ENCODE results near the gene APOBEC3A.

Gene APOBEC3A

DNA sequence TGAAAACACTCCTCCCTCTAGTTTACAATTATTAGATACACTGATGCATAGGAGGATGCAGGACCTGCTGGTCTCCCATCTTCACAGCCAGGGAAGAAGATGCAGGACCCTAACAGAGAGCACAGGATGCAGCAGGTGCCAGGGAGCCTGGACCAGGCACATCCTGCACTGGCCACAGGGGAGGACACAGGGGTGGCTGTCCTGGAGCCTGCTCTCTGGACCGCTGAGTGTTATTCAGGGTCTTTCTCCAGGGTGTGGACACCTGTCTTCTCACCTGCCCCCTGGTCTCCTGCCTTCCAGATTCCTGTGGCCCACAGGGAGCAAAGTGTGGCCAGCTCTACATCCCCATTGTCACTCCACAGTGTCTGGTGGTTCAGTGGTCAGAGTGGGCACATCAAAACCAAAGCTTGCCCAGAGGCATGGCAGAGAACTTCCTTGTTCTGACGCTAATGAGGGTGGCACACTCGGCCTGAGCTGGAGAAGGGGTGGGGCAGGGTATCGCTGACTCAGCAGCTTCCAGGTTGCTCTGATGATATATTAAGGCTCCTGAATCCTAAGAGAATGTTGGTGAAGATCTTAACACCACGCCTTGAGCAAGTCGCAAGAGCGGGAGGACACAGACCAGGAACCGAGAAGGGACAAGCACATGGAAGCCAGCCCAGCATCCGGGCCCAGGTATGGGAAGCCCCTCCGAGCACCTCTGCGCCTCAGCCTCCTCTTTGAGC, at the start of gene APOBEC3A:
TSS of gene APOBEC3A (plus strand) at position 564 of the 725 bp plus-strand sequence. CDS start at position 647, 83 bp downstream.
- peaks cover 25% of the 10 kb centered on the region for H3K4me1 Mint-ChIP-seq

DNA sequence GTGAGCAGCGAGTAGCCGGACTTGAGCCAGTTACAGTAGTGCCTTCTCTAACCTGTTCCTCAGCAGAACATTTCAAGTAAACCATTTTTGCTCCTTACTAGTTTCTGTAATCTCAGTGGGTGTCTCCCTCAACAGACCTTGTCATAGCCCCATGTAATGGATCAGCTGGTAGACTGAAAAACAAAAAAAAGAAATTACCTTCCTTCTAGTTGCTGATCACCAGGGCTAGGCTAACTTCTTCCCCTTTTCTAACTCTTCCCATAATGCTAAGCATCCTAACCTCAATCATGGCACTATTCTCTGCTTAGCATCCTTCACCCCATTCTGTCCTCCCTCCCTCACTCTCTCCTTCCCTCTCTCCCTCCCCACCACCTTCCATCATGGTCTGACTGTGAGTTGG, 49.6 kb upstream of the APOBEC3A start:
- no peak for DNase-seq
- no peaks in the 10 kb centered on the region for H3K36me3 Mint-ChIP-seq (ENCODE audit: low read depth)
- peaks cover 45% of the 10 kb centered on the region for H3K27me3 Mint-ChIP-seq
- no peak overlapping the region for H3K4me3 Mint-ChIP-seq
- peaks cover 10% of the 10 kb centered on the region for H3K9me3 Mint-ChIP-seq
- no peak for ATAC-seq
- H3K27ac Mint-ChIP-seq: no peak overlapping the region
- no peaks in the 10 kb centered on the region for H3K4me1 Mint-ChIP-seq

More for the DNA sequence above, at the start of gene APOBEC3A:
- Mint-ChIP-seq H3K27ac (no peak within 1 kb of the TSS), H3K4me3 (no peak within 1 kb of the TSS), H3K9me3 (no peaks in the 10 kb centered on the region), H3K27me3 (no peaks in the 10 kb centered on the region), H3K36me3 (ENCODE audit: low read depth) (no peaks in the 10 kb centered on the region)
- no peak for DNase-seq
- ATAC-seq: no peak

DNA sequence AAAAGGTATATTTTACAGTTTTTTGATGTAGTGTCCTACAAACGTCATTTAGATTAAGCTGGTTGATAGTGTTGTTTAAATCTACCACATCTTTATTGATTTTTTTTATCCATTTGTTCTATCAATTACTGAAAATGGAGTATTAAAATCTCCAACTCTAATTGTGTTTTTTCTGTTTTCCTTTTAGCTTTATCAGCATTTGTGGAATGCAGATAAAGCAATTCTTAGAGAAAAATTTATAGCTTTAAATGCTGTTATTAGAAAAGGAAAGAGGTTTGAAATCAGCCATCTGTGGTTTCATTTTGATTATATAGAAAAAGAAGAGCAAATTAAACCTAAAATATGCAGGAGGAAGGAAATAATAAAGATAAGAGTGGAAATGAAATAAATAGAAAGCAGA, 46.0 kb upstream of the APOBEC3A start:
- H3K27me3 Mint-ChIP-seq: peaks cover 40% of the 10 kb centered on the region
- no peaks in the 10 kb centered on the region for H3K36me3 Mint-ChIP-seq (ENCODE audit: low read depth)
- no peak for DNase-seq
- no peaks in the 10 kb centered on the region for H3K4me1 Mint-ChIP-seq
- no peak overlapping the region for H3K4me3 Mint-ChIP-seq
- no peaks in the 10 kb centered on the region for H3K9me3 Mint-ChIP-seq
- no peak overlapping the region for H3K27ac Mint-ChIP-seq
- no peak for ATAC-seq

DNA sequence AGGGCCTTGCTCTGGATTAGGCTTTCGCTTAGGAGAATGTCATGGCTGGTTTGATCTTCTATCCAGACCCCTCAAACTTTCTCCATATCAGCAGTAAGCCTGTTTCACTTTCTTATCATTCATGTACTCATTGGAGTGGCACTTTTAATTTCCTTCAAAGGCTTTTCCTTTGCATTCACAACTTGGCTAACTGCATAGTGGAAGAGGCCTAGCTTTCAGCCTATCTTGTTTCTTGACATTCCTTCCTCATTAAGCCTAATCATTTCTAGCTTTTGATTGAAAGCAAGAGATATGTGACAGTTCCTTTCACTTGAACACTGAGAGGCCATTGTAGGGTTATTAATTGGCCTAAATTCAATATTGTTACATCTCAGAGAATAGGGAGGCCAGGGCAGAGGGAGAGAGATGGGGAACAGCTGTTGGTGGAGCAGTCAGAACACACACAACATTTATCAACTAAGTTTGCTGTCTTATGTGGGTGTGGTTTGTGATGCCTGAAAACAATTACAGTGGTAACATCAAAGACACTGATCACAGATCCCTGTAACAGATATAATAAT, 37.7 kb upstream of the APOBEC3A start:
- H3K4me3 Mint-ChIP-seq: no peak overlapping the region
- no peaks in the 10 kb centered on the region for H3K9me3 Mint-ChIP-seq
- no peak for DNase-seq
- peaks cover 23% of the 10 kb centered on the region for H3K27me3 Mint-ChIP-seq
- no peak overlapping the region for H3K27ac Mint-ChIP-seq
- no peaks in the 10 kb centered on the region for H3K36me3 Mint-ChIP-seq (ENCODE audit: low read depth)
- no peak for ATAC-seq
- H3K4me1 Mint-ChIP-seq: no peaks in the 10 kb centered on the region

DNA sequence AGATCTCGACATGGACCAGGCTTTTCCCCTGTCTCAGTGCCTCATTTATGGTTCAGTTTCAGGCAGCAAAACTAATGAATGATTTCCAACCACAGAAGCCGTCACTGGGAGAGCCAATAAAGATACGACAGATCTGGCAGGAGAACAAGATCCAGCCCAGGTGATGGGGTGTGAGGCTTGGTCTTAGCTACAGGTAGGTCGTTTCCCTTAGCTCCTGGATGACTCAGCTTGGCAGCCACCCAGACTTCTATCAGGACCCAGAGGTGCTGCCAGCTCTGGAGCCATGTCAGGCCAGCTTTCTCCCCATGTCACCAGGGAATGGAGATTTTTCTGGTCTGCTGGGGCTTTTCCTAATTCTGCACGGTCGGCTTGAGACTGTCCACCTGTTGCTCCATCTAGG, 36.3 kb upstream of the APOBEC3A start:
- H3K27ac Mint-ChIP-seq: no peak overlapping the region
- DNase-seq (no peak), ATAC-seq (no peak)
- H3K4me1 Mint-ChIP-seq: no peaks in the 10 kb centered on the region
- no peaks in the 10 kb centered on the region for H3K36me3 Mint-ChIP-seq (ENCODE audit: low read depth)
- H3K27me3 Mint-ChIP-seq: peaks cover 35% of the 10 kb centered on the region
- no peak overlapping the region for H3K4me3 Mint-ChIP-seq
- H3K9me3 Mint-ChIP-seq: no peaks in the 10 kb centered on the region

DNA sequence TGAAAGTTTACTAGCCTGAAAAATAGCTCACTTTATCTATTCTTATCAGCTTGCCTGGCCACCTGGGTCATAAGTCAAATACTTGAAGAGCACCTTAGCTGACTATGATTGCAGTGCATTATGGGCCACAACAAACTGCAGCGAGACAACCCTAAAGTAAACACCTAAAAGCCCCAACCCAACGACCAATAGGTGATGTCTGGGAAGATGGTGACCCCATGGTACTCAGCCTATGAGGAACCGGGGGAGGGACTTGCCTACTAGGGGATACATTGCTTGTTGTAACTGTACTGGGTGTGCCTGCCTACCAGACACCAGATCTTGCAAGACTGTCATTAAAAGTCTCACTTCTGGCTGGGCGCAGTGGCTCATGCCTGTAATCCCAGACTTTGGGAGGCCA, 35.6 kb upstream of the APOBEC3A start:
- no peaks in the 10 kb centered on the region for H3K9me3 Mint-ChIP-seq
- H3K4me3 Mint-ChIP-seq: no peak overlapping the region
- no peaks in the 10 kb centered on the region for H3K4me1 Mint-ChIP-seq
- no peak overlapping the region for H3K27ac Mint-ChIP-seq
- no peaks in the 10 kb centered on the region for H3K36me3 Mint-ChIP-seq (ENCODE audit: low read depth)
- H3K27me3 Mint-ChIP-seq: peaks cover 34% of the 10 kb centered on the region
- no peak for ATAC-seq
- DNase-seq: no peak

DNA sequence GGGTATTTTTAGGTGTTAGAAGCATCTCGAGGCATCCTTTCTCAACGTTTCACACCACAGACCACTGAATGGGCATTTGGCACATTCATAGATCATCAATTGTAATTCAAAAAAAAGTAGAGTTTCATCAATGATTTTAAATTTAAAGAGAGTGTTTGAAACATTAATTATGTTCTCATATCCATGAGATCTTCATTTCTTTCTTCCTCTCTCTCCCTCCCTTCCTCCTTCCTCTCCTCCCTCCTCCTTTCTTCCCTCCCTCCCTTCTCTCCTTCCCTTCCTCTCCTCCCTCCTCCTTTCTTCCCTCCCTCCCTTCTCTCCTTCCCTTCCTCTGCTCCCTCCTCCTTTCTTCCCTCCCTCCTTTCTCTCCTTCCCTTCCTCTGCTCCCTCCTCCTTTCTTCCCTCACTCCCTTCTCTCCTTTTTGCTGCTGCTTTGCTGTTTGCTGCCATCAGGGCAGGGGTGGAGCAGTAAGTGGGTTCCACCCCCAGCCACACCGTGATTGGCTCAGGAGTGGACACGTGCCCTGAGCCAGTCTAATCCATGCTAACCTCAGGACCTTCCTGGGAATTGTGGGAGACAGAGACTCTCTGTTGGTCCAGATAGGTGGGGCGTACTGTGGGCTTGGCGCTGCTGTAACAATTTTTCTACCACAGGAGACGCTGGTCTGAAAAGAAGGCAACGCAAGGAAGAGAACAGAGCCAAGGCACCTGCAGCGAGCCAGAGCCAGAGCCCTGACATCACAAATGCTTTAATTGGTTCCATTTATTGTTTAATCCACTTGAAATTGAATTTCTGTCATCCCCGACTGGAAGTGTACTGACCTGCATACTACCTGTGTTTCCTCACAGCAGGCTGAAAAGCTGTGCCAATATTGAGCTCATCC, 33.7 kb upstream of the APOBEC3A start:
- no peak overlapping the region for H3K27ac Mint-ChIP-seq
- H3K9me3 Mint-ChIP-seq: no peaks in the 10 kb centered on the region
- no peak overlapping the region for H3K4me3 Mint-ChIP-seq
- peaks cover 34% of the 10 kb centered on the region for H3K27me3 Mint-ChIP-seq
- DNase-seq (no peak), ATAC-seq (no peak)
- peaks cover 3% of the 10 kb centered on the region for H3K4me1 Mint-ChIP-seq
- H3K36me3 Mint-ChIP-seq (ENCODE audit: low read depth): no peaks in the 10 kb centered on the region

GRCh38 chr22:38924347-38924952, 33.0 kb upstream of the APOBEC3A start:
- Mint-ChIP-seq H3K27ac (no peak overlapping the region), H3K27me3 (peaks cover 37% of the 10 kb centered on the region), H3K4me1 (peaks cover 3% of the 10 kb centered on the region), H3K4me3 (no peak overlapping the region), H3K9me3 (no peaks in the 10 kb centered on the region), H3K36me3 (ENCODE audit: low read depth) (no peaks in the 10 kb centered on the region)
- DNase-seq (no peak), ATAC-seq (no peak)

DNA sequence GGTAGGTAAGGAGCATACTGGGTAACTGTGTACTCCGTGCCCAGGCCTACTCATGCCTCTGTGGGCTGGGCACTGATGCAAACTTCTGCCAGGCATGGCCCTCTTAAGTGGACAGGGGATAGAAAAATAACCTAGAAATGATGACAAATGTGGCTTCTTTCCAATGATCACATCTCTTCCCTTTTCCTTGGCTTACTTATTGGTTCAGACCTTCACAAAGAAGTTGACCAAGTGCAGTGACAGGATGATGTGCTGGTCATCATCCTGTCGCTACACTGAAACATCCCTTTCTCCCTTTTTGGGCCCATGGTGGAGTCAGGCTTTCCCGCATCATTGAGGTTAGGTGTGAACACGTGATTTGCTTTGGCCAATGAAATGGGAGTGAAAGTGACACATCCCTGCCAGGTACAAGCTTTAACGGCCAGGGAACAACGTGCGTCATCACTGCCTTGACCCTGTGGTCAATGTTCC, 31.8 kb upstream of the APOBEC3A start:
- peaks cover 45% of the 10 kb centered on the region for H3K27me3 Mint-ChIP-seq
- H3K9me3 Mint-ChIP-seq: no peaks in the 10 kb centered on the region
- ATAC-seq: no peak
- H3K4me1 Mint-ChIP-seq: peaks cover 3% of the 10 kb centered on the region
- H3K36me3 Mint-ChIP-seq (ENCODE audit: low read depth): no peaks in the 10 kb centered on the region
- no peak overlapping the region for H3K27ac Mint-ChIP-seq
- no peak for DNase-seq
- H3K4me3 Mint-ChIP-seq: no peak overlapping the region

- DNase-seq (peak; percentile 71), ATAC-seq (peak; percentile 93)
- Mint-ChIP-seq H3K4me3 (peak overlapping the region; percentile 24), H3K27ac (no peak overlapping the region), H3K27me3 (peaks cover 49% of the 10 kb centered on the region), H3K4me1 (peaks cover 3% of the 10 kb centered on the region), H3K9me3 (no peaks in the 10 kb centered on the region), H3K36me3 (ENCODE audit: low read depth) (no peaks in the 10 kb centered on the region)
Measured at GRCh38 chr22:38927033-38927781, 30.2 kb upstream of the APOBEC3A start.

GRCh38 chr22:38930512-38930911, 26.9 kb upstream of the APOBEC3A start:
- ATAC-seq (no peak), DNase-seq (no peak)
- Mint-ChIP-seq H3K9me3 (no peaks in the 10 kb centered on the region), H3K27ac (no peak overlapping the region), H3K4me1 (peaks cover 3% of the 10 kb centered on the region), H3K4me3 (no peak overlapping the region), H3K27me3 (peaks cover 29% of the 10 kb centered on the region), H3K36me3 (ENCODE audit: low read depth) (no peaks in the 10 kb centered on the region)

- Mint-ChIP-seq H3K9me3 (no peaks in the 10 kb centered on the region), H3K27me3 (peaks cover 33% of the 10 kb centered on the region), H3K27ac (no peak overlapping the region), H3K36me3 (ENCODE audit: low read depth) (no peaks in the 10 kb centered on the region), H3K4me3 (no peak overlapping the region), H3K4me1 (peaks cover 2% of the 10 kb centered on the region)
- DNase-seq: no peak
- ATAC-seq: no peak
Measured at GRCh38 chr22:38935023-38935422, 22.4 kb upstream of the APOBEC3A start.

DNA sequence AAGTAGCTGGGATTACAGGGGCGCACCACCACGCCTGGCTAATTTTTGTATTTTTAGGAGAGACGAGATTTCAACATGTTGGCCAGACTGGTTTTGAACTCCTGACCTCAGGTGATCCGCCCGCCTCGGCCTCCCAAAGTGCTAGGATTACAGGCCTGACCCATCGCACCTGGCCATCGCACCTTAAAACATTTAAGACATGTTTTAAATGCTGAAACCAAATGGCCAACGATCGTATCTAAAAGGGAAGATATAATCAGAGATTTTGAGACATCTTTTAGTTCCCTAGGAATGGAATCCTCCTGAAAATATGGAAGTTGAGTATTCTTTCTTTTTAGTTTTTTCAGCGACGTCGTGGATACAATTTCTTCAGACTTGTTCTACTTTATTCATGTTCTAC, 21.8 kb upstream of the APOBEC3A start:
- Mint-ChIP-seq H3K36me3 (ENCODE audit: low read depth) (no peaks in the 10 kb centered on the region), H3K4me1 (peaks cover 5% of the 10 kb centered on the region), H3K9me3 (no peaks in the 10 kb centered on the region), H3K27me3 (peaks cover 30% of the 10 kb centered on the region), H3K27ac (no peak overlapping the region), H3K4me3 (no peak overlapping the region)
- ATAC-seq: no peak
- no peak for DNase-seq

DNA sequence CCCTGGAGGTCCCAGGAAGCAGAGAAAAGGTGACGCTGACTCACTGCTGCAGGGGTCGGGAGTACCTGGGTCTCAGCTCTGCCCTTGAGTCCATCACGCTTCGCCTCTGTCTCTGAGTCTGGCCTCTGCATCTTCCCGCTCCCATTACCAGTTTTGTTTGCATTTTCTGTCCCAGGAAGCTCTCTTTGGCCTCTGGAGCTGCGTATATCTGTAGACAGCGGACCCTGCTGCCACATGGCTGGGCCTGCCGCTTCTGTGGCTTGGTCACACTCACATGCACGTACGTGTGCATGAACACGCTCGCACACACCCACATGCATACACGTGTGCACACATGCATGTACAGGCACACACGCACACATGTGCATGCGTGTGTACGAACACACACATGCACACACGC, 20.8 kb upstream of the APOBEC3A start:
- DNase-seq: no peak
- Mint-ChIP-seq H3K36me3 (ENCODE audit: low read depth) (no peaks in the 10 kb centered on the region), H3K27me3 (peaks cover 27% of the 10 kb centered on the region), H3K4me3 (no peak overlapping the region), H3K27ac (no peak overlapping the region), H3K9me3 (no peaks in the 10 kb centered on the region), H3K4me1 (peaks cover 14% of the 10 kb centered on the region)
- no peak for ATAC-seq
